Stimulated activated naive CD8-positive, alpha-beta T cell treated with anti-CD3 and anti-CD28 coated beads, Interleukin-15, Interleukin-2, amounts not matched to agents 100 ng/mL and 50 ng/mL, for 24 hours (primary cell): ENCODE measurements around the gene LAMA4.

Experiments used
- H3K27ac Mint-ChIP-seq: one replicate; pipeline ENCODE4 v1.8.0; 2021; ENCODE audit warnings: mild to moderate bottlenecking, mixed read lengths
- H3K27me3 Mint-ChIP-seq: one replicate; pipeline ENCODE4 v1.8.0; 2021; ENCODE audit warnings: mixed read lengths
- H3K36me3 Mint-ChIP-seq: one replicate; pipeline ENCODE4 v1.8.0; 2021; ENCODE audit warnings: low read depth, mixed read lengths
- H3K4me1 Mint-ChIP-seq: one replicate; pipeline ENCODE4 v1.8.0; 2021; ENCODE audit warnings: low read depth, mixed read lengths
- H3K4me3 Mint-ChIP-seq: one replicate; pipeline ENCODE4 v1.8.0; 2021; ENCODE audit warnings: mild to moderate bottlenecking, mixed read lengths
- H3K9me3 Mint-ChIP-seq: one replicate; pipeline ENCODE4 v1.8.0; 2021; ENCODE audit warnings: mixed read lengths

Gene LAMA4

DNA sequence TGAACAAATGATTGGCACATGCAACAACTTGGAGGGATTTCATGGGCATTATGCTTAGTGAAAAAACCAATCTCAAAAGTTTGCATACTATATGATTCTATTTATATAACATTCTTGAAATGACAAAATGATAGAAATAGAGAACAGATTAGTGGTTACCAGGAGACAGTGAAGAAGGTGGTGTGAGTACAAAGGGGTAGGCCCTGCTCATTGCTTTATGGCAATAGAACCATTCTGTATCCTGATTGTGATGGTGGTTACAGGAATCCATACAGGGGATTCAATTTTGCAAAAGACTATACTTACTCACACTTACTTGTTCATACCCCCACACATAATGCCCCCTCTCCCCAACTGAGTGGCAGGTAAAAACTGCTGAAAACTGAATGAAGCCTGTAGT is 30.2 kb upstream of the LAMA4 start:
- Mint-ChIP-seq H3K4me1 (peaks cover 15% of the 10 kb centered on the region), H3K9me3 (no peaks in the 10 kb centered on the region), H3K27ac (no peak overlapping the region), H3K36me3 (no peaks in the 10 kb centered on the region), H3K4me3 (no peak overlapping the region), H3K27me3 (peaks cover 42% of the 10 kb centered on the region)

DNA sequence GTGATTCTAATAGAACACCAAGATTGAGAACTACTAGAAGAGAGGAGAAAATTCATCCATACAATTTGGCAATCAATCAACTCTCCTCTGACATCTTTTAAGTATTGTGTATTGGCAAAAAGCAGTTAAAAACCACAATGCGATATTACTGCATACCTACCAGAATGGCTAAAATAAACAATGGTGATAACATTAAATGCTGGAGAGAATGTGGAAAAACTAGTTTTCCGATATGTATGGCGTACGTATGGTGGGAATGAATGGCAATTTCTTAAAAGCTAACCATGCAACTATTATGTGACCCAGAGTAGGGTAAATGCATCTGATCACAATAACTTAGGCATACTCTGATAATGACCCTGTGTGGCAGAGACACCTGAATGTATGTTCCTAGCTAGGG is 29.3 kb upstream of the LAMA4 start:
- Mint-ChIP-seq H3K27me3 (peaks cover 42% of the 10 kb centered on the region), H3K9me3 (no peaks in the 10 kb centered on the region), H3K27ac (no peak overlapping the region), H3K4me1 (peaks cover 15% of the 10 kb centered on the region), H3K4me3 (no peak overlapping the region), H3K36me3 (no peaks in the 10 kb centered on the region)

DNA sequence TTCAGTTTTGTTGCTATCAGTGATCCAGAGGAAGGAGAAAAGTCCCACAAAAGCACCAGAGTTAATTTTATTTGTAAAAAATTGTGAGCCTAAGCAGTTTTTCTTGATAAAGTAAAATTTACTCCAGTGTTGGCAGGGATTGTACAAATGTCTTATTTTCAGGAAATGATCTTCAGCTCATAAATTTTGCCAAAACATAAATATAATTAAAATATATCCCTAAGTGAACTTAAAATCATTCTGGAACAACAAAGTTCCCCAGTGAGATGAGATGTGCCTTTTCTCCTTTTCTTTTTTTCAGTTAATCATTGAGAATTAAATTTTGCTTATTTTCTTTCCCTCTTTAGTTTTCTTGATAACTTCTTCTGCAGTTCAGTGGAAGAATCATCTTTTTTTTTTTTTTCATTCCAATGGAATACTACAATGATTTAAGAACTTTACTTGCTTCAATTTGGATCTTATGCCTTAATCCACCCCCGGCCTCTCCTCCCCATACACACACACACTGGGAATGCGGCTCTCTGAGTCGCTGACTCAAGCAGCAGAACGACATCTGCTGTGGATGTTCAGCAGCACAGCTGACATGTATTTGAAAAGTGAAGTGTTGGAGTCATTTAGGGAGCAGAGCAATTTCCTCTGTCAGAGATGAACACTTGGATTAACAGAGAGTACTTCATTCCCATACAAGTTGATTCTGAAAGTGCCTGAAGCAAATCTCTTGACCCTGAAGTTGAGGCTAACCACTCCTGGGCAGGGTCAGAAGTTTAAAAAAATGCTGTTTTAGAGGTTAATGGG is 27.7 kb upstream of the LAMA4 start:
- H3K4me3 Mint-ChIP-seq, result no peak overlapping the region
- no peak overlapping the region for H3K27ac Mint-ChIP-seq
- no peaks in the 10 kb centered on the region for H3K36me3 Mint-ChIP-seq
- peaks cover 47% of the 10 kb centered on the region for H3K27me3 Mint-ChIP-seq
- peaks cover 14% of the 10 kb centered on the region for H3K4me1 Mint-ChIP-seq
- no peaks in the 10 kb centered on the region for H3K9me3 Mint-ChIP-seq

DNA sequence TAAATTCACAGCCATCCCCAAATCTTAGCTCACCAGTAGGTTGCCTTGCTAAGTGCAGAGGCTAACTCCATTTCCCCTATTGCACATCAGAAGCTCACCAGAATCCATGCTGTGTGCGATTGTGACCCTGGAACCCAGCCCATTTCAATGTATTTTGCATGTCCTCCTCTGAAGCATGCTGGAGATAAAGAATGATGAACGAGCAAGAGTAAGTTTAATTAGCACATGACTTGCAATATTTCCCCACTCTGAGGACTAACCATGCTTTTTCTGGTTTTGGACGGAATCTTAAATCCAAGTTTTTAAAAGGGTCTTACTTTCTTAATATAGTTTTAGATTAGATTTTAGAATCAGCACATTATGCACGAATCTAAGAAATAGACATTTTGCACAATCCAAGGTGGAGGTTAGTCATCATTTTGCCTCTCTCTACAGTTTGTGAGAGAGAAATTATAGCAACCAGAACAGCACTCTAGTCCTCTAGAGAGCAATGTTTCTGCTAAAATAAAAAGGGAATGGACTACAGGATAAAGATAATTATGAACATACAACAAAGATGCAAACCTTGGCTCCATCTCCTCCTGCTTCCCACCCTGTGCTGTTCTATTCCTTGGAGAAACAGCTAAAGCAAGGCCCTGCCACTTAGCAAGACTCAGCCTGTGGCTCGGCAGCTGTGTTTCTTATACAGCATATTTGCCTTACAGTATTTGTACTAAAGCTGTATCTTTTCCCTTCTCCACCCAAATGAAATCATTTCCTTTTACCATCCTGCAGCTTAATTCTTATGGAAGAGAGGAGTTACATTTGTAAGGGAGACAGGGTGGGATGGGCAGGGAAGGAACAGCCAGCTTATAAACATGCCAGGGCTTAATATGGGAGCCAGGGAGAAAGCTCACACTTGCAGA is 24.9 kb upstream of the LAMA4 start:
- Mint-ChIP-seq H3K4me3 (no peak overlapping the region), H3K27me3 (peaks cover 57% of the 10 kb centered on the region), H3K27ac (no peak overlapping the region), H3K9me3 (no peaks in the 10 kb centered on the region), H3K4me1 (no peaks in the 10 kb centered on the region), H3K36me3 (no peaks in the 10 kb centered on the region)

DNA sequence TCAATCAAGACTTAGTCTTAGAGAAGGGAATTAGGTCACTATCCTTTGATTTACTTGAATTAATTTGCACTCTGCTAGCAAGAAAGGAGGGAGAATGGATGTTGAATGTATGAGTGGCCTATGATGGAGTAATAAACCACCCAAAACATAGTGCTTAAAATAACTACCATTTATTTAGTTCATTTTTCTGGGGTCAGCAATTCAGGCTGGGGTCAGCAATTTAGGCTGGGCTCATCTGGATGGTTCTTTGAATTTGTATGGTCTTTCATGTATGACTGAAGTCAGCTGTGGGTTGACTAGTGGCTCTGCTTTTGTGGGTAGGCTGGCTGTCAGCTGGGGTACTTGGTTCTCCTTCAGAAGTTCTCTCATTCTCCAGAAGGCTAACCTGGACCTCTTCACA is 21.0 kb upstream of the LAMA4 start:
- Mint-ChIP-seq H3K4me3 (no peak overlapping the region), H3K36me3 (no peaks in the 10 kb centered on the region), H3K9me3 (no peaks in the 10 kb centered on the region), H3K4me1 (no peaks in the 10 kb centered on the region), H3K27me3 (peaks cover 37% of the 10 kb centered on the region), H3K27ac (no peak overlapping the region)

DNA sequence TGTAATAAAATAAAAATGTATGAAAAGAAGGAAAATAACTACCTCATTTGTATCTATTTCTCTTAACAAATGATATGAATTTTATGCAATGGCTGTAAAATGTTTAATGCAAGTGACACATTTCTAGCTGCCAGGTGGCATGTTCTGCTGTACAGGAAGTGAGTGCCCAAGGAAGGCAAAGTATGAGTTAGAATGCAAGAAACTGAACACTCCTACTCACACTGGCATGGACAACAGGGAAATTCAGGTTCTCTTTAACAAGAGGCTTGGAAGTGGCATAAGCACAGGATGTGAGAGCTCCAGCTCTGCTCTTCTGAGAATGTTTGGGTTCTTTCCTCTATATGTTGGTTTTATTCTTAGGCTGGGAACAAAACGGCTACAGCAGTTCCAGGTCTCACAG is 20.4 kb upstream of the LAMA4 start:
- H3K27ac Mint-ChIP-seq, result no peak overlapping the region
- H3K4me1 Mint-ChIP-seq, result no peaks in the 10 kb centered on the region
- H3K9me3 Mint-ChIP-seq, result no peaks in the 10 kb centered on the region
- H3K27me3 Mint-ChIP-seq, result peaks cover 32% of the 10 kb centered on the region
- no peak overlapping the region for H3K4me3 Mint-ChIP-seq
- H3K36me3 Mint-ChIP-seq, result no peaks in the 10 kb centered on the region

DNA sequence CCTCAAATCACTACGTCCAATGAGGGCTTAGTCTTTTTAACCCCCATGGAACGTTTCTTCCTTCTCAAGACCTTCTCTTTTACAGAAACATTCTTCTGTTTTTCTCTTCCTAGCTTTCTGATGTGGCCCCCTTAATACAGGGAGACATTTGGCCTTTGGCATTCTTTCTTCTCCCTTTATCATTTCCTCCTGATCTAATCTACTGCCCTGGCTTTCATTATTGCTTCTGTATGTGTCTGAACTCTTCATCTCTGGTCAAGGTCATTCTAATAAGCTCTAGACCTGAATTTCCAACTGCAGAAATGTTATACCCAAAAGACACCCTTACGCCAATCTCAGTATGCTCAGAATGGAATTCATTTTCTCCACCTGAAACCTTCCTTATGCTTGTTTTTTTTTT is 18.4 kb upstream of the LAMA4 start:
- Mint-ChIP-seq H3K27ac (no peak overlapping the region), H3K4me3 (no peak overlapping the region), H3K4me1 (no peaks in the 10 kb centered on the region), H3K27me3 (peaks cover 29% of the 10 kb centered on the region), H3K36me3 (no peaks in the 10 kb centered on the region), H3K9me3 (no peaks in the 10 kb centered on the region)

DNA sequence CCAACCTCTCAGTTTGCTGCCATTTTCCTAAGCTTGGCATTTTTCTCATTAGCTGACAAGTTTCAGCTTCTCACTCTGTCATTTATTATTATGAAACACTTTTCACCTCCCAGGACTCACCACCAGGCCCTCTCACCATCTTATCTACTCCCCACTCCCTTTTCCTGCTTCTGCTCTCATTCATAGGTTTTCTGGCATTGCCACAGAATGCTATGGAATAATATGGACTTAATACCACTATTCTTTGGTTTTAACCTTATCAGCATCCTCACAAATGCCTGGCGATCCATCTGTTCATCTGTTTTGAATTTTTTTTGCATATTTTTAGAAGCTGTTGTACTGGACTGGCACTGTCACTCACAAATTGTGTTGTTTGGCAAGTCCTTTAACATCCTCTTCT is 16.4 kb upstream of the LAMA4 start:
- H3K4me3 Mint-ChIP-seq, result no peak overlapping the region

DNA sequence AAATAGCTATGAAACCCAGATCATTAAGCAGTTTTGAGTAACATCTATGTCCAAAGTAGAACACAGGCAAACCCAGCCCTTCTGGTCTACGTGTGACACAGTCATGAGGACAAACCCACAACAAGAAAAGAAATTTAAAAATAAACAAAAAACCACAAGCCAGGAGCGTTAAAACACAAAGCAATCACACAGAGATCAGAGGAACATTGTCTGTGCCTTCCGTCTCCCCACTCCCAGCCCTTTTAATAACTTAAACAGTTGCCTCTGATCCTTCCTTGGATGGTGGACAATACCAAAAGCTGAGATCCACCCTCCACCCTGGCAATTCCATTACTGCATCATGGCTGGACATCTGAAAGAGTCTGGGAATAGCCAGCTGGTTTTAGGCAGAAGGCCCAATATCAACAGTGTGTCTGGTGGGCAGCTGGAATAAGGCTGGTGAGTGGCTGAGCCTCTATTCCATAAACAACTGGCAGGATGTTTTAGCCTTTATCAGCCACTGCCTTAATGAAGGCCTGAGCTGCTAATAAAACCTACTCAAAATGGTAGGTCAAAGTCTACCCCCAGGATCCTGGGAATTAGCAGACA is 15.7 kb upstream of the LAMA4 start:
- Mint-ChIP-seq H3K4me3 (no peak overlapping the region), H3K9me3 (no peaks in the 10 kb centered on the region), H3K27ac (no peak overlapping the region), H3K27me3 (peaks cover 9% of the 10 kb centered on the region), H3K36me3 (no peaks in the 10 kb centered on the region), H3K4me1 (no peaks in the 10 kb centered on the region)

More for the DNA sequence above, 16.4 kb upstream of the LAMA4 start:
- peaks cover 15% of the 10 kb centered on the region for H3K27me3 Mint-ChIP-seq
- no peaks in the 10 kb centered on the region for H3K36me3 Mint-ChIP-seq
- no peaks in the 10 kb centered on the region for H3K4me1 Mint-ChIP-seq
- no peak overlapping the region for H3K27ac Mint-ChIP-seq
- no peaks in the 10 kb centered on the region for H3K9me3 Mint-ChIP-seq

DNA sequence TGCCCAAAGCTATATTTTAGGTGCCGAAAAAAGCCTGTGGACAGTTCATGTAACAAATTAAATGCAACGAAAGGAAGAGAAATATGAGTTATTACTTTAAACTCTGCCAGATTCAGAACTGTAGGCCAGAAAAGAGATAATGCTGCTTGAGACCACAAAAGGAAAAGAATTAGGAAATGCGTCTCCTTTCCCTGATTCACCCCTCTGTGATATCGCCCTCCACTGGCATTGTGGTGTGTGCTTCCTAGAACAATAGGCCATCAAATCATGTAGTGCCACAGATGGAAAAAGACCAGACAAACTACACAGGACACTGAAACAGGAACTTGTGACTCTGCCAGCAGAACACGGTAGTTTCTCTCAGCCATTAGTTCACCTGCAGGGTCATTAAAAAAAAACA is 14.7 kb upstream of the LAMA4 start:
- H3K27me3 Mint-ChIP-seq, result peaks cover 8% of the 10 kb centered on the region
- H3K4me3 Mint-ChIP-seq, result no peak overlapping the region
- no peaks in the 10 kb centered on the region for H3K9me3 Mint-ChIP-seq
- no peak overlapping the region for H3K27ac Mint-ChIP-seq
- H3K36me3 Mint-ChIP-seq, result no peaks in the 10 kb centered on the region
- H3K4me1 Mint-ChIP-seq, result no peaks in the 10 kb centered on the region

DNA sequence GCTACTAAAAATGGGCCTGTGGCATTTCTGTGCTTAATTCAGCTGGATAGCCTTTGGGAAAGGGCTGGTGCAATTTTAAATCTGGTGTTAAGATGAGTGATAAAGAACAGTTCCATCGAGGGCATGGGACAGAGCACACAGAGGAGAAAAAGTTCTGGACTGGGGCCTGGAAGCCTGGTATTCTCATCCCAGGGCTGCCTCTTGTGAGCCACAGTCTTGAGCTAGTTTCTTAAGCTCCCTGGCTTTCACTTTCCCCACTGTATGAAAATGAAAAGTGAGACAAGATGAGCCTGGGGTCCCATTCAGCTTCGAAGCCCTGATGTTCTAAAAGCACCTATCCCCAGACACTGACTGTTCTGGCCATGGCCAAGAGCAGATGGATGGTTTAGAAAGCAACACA is 14.3 kb upstream of the LAMA4 start:
- Mint-ChIP-seq H3K27ac (no peak overlapping the region), H3K4me1 (no peaks in the 10 kb centered on the region), H3K4me3 (no peak overlapping the region), H3K36me3 (no peaks in the 10 kb centered on the region), H3K9me3 (no peaks in the 10 kb centered on the region), H3K27me3 (peaks cover 3% of the 10 kb centered on the region)

DNA sequence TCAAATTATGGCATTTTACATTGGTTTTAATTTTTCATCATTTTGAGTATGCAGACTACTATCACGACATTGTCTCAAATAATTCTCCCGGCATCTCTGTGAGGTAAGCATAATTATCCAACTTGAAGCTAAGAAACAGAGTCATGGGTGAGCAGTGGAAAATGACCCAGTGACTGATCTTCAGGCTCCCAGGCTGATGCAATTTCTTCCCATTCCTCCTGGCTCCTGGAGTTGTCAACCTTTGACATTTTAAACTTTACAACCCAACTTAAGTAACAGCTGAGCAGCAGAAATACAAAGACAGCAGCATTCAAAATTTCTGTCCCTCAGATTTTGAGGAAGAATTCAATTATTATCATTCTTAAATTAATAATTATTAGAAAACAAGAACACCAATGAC is 13.7 kb upstream of the LAMA4 start:
- H3K9me3 Mint-ChIP-seq, result no peaks in the 10 kb centered on the region
- H3K27ac Mint-ChIP-seq, result no peak overlapping the region
- peaks cover 3% of the 10 kb centered on the region for H3K27me3 Mint-ChIP-seq
- no peak overlapping the region for H3K4me3 Mint-ChIP-seq
- H3K4me1 Mint-ChIP-seq, result no peaks in the 10 kb centered on the region
- H3K36me3 Mint-ChIP-seq, result no peaks in the 10 kb centered on the region

DNA sequence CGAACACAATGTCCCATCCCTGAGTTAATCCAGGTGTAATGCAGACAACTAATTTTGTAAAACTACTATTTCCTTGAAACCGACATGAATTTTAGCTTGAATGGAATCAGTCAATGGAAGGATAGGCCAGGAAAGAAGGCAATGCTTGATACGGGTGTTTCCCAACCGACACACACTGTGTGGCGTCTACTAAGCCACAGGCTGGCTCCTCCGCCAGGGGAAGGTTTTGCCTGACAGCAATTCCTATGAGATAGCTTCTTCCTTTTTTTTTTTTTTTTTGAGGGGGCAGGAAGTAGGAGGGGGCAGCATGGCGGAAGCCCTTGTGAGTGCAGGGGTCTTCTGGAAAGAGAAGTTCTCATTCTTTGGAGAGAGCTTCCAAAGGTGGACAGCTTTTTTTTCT is 12.0 kb upstream of the LAMA4 start:
- H3K27ac Mint-ChIP-seq, result no peak overlapping the region
- H3K9me3 Mint-ChIP-seq, result no peaks in the 10 kb centered on the region
- no peaks in the 10 kb centered on the region for H3K4me1 Mint-ChIP-seq
- H3K27me3 Mint-ChIP-seq, result peaks cover 3% of the 10 kb centered on the region
- H3K36me3 Mint-ChIP-seq, result no peaks in the 10 kb centered on the region
- no peak overlapping the region for H3K4me3 Mint-ChIP-seq

DNA sequence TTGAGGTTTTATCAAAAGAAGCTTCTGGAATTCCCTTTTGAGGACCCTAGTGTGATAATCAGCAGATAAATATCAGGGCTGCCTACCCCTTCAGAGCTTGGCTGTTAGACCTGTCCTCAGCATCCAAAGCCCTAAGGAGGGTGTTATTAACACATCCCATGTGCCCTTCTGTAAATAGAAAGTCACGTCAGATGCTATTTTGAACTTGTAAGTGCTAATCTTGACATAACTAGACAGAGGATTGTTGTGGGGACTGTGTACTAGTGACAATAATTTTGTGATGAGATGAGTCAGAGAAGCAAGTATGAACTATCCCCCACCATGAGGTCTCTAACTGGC is 4.9 kb upstream of the LAMA4 start:
- H3K4me1 Mint-ChIP-seq, result peaks cover 6% of the 10 kb centered on the region
- peaks cover 20% of the 10 kb centered on the region for H3K27me3 Mint-ChIP-seq
- no peaks in the 10 kb centered on the region for H3K36me3 Mint-ChIP-seq
- H3K9me3 Mint-ChIP-seq, result no peaks in the 10 kb centered on the region
- no peak overlapping the region for H3K27ac Mint-ChIP-seq
- no peak overlapping the region for H3K4me3 Mint-ChIP-seq

DNA sequence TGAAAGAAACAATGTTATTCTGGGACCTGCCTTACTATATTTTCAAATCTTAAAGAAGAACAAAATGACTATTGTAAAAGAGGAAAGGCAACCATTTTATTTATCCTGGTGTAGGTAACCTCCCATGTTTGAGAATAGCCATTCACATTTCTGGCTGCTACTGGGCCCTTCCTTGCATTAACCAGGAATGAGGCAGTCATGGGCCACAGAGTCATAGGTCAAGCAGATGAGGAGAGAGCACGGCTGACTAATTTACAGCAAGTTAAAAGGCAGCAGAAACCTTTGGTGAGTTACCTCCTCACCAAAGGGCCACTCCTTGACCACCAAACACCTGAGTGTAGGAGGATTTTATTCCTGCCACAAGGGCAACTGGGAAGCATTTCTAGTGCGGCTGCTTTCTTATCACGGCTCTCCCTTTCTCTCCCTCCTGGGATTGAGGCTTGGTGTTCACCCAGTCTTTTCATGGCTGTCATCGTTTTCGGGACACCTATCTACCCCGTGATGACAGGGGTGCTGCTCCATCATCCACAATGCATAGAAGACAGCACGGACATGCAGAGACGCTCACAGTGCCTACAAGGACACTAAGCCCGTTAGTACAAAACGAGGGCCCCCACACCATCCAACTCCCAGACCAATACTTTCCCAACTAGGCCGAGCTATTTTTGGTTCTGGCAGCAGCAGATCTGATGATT is 4.4 kb upstream of the LAMA4 start:
- Mint-ChIP-seq H3K27ac (no peak overlapping the region), H3K27me3 (peaks cover 25% of the 10 kb centered on the region), H3K4me1 (peaks cover 11% of the 10 kb centered on the region), H3K4me3 (no peak overlapping the region), H3K9me3 (no peaks in the 10 kb centered on the region), H3K36me3 (no peaks in the 10 kb centered on the region)
